Brain microvascular endothelial cell (primary cell): ENCODE measurements around the gene PLK2.

Experiments used
- DNase-seq: peaks from one replicate; pipeline ENCODE4 v3.0.0-alpha.2; 2020
- H3K27ac ChIP-seq: fragments of 250-450 bp; sonication (Bioruptor Pico); 2 replicates; pipeline ENCODE4 v1.5.1; 2020; ENCODE audit warnings: mild to moderate bottlenecking, moderate library complexity
- H3K27me3 ChIP-seq: fragments of 250-450 bp; sonication (Bioruptor Pico); replicated peaks from 2 replicates; pipeline ENCODE4 v1.5.1; 2020; ENCODE audit warnings: mild to moderate bottlenecking
- H3K36me3 ChIP-seq: fragments of 250-450 bp; sonication (Bioruptor Pico); replicated peaks from 2 replicates; pipeline ENCODE4 v1.5.1; 2020; ENCODE audit warnings: mild to moderate bottlenecking
- H3K4me3 ChIP-seq: 2 replicates; pipeline ENCODE4 v1.5.1; 2011; ENCODE audit warnings: low read depth, mild to moderate bottlenecking, control low read depth, low read length, moderate library complexity
- in situ Hi-C: cut with HindIII; loops from 2 replicates; pipeline ENCODE4 v1.10.0; 2017; ENCODE audit warnings: low sequenced_read_pairs, low pct_ligation_motif_present
- TF ChIP-seq, protein P1 (sequence below): IDR thresholded peaks from 2 replicates; pipeline ENCODE4 v1.5.1; 2011; ENCODE audit warnings: low read depth, mild to moderate bottlenecking, moderate library complexity, low read length, control low read depth, inconsistent platforms; ENCODE audit errors: missing control alignments

PLK2 gene

DNA sequence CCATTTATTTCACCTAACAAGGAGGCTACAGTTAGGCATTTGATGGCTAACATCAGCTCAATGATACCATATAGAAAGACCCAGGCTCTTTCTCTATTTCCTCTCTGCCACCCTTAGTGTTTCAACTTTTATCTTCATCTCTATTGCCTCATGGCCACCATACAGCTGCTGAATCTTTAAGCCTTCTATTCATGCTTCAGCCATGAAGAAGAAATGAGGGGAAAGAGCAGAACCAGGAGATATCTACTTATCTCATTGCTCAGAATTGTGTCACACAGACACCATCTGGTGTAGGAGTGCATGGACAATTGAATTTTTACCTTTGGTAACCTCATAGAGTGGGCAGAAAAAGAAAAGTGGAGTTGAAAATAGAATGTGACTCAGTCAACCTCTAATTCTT, 38.0 kb upstream of the PLK2 start:
- in situ Hi-C loops = no loop called here

DNA sequence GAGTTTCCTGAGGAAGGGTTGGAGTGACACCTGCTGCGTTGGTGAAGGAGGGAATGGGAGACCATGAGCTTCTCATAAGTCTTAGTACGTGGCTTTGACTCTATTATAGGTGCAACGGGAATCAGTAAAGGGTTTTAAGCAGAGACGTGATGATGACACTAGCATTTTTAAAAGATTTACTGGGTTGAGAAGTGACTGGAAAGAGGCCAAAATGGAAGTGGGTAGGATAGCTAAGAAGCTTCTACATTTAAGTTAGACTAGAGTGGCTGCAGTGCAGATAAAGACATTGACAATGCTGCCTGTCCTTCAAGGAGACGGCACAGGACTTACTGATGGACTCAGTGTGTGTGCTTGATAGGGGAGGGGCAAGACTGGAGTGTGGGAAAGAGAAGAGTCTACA, 37.5 kb upstream of the PLK2 start:
- in situ Hi-C loops = no loop called here
- Histone ChIP-seq H3K27me3 (no peaks in the 10 kb centered on the region), H3K27ac (no peak overlapping the region), H3K36me3 (no peaks in the 10 kb centered on the region), H3K4me3 (no peak overlapping the region)
- TF ChIP-seq, protein P1, sequence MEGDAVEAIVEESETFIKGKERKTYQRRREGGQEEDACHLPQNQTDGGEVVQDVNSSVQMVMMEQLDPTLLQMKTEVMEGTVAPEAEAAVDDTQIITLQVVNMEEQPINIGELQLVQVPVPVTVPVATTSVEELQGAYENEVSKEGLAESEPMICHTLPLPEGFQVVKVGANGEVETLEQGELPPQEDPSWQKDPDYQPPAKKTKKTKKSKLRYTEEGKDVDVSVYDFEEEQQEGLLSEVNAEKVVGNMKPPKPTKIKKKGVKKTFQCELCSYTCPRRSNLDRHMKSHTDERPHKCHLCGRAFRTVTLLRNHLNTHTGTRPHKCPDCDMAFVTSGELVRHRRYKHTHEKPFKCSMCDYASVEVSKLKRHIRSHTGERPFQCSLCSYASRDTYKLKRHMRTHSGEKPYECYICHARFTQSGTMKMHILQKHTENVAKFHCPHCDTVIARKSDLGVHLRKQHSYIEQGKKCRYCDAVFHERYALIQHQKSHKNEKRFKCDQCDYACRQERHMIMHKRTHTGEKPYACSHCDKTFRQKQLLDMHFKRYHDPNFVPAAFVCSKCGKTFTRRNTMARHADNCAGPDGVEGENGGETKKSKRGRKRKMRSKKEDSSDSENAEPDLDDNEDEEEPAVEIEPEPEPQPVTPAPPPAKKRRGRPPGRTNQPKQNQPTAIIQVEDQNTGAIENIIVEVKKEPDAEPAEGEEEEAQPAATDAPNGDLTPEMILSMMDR = no peak
- no peak for DNase-seq

More for the DNA sequence above, 38.0 kb upstream of the PLK2 start:
- Histone ChIP-seq H3K27ac (no peak overlapping the region), H3K27me3 (no peaks in the 10 kb centered on the region), H3K36me3 (no peaks in the 10 kb centered on the region), H3K4me3 (no peak overlapping the region)
- no peak for DNase-seq
- TF ChIP-seq, protein P1 = no peak

DNA sequence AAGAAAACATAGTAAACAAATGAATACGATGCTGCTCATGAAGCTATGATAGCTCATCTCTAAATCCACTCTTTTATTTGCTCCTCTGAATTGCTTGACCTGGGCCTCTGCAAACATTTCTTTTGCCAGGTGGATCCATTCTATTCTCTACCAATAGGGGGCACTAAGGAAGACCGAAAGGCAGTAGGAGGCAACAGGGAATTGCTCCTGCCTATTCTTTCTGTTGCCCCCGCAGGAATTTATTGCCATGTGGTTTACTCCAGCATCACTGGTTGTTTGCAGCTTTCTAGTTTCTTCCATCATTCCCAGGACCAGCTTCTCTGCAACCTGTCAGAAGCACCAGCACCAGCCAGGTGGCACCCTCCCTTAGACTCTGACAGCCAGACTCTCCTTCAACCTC, 36.6 kb upstream of the PLK2 start:
- Histone ChIP-seq H3K36me3 (no peaks in the 10 kb centered on the region), H3K4me3 (no peak overlapping the region), H3K27me3 (no peaks in the 10 kb centered on the region), H3K27ac (no peak overlapping the region)
- DNase-seq = no peak
- in situ Hi-C loops = no loop called here
- TF ChIP-seq, protein P1 = peak; percentile 46

DNA sequence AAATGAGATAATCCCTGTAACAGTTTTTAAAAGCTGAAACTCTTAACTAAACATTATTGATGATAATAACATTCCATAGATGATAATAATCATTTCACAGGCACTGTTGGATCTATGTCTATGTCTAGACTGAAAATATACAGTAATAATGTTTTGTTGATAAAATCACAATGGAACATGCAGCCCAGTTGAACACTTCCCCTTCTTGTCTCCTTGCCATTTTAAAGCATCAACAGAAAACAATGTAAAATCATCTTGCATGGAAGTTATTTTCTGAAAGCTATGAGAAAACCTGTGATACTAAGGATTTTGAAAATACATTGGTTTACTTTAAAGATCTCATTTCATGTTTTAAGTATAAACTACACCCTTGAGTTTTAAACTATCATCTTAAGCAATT, 33.3 kb upstream of the PLK2 start:
- TF ChIP-seq, protein P1 = no peak
- H3K4me3 ChIP-seq = no peak overlapping the region
- in situ Hi-C loops = no loop called here
- H3K36me3 ChIP-seq = no peaks in the 10 kb centered on the region
- H3K27me3 ChIP-seq = peaks cover 3% of the 10 kb centered on the region
- no peak for DNase-seq
- H3K27ac ChIP-seq = no peak overlapping the region

DNA sequence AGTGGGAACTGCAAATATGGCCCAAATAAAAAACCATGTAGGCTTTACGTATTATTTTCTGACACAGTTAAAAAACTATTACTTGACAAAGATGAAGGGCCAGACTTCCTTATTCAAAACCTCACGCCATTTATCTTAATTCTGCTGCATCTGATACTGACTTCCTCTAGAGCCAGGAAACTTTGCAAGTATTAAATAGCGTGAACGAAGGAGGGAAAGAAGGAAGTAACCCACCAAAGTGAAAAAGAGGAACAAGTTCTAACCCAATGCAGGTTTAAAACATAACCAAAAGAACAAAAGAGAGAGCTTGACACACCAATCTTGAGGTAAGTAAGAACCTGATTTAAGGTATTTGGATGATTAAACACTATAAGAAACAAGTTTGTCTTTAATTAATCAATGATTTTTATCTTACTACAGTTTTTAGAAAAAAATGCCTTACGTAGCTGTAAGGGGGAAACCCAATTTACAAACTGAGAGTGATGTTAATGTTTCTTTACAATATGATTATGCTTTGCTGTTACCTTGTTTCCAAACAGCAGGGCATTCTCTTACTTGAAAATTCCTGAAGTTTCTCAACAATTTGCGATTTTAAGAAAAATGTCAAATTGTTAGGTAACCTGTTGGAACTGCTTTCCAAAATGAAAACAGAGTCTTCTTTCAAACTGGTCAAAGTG, 31.5 kb upstream of the PLK2 start, which contains the start of gene GAPT:
Gene GAPT, plus strand, starts transcription at position 220 of the 677 bp plus-strand sequence. CDS start 3,102 bp downstream, outside the sequence.
- no peak for DNase-seq
- H3K4me3 ChIP-seq = no peak within 1 kb of the TSS
- no peaks in the 10 kb centered on the region for H3K36me3 ChIP-seq
- in situ Hi-C loops = no loop called here
- TF ChIP-seq, protein P1 = no peak
- no peak within 1 kb of the TSS for H3K27ac ChIP-seq
- H3K27me3 ChIP-seq = peaks cover 3% of the 10 kb centered on the region

DNA sequence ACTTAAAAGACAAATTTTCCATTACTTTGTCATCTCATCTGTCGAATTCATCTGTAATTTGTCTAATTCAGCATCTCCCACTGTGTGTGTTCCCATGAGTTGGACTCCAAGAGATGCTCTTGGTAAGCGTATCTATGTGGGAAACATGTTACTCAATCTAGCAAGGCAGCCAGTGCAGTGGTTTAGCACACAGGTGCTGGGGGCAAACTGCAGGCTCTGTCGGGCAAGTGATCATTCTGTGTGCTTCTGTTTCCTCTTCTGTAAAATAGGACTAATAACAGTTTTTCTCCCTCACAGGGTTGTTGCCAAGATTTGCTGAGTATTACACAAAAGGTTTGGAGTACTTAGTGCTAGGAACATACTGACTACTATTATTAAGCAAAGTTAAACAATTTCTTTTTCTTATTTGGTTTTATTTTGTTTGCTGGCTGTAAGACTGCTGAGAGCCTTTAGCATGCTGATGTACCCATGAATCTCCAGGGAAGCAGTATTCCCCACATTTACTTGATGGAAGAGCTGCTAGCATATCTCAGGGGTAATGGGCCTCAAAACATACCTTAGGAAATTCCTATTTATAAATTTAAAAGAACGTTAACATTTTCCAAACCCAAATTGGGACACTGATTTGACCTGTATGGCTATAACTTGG, 30.6 kb upstream of the PLK2 start:
- H3K27me3 ChIP-seq = peaks cover 3% of the 10 kb centered on the region
- TF ChIP-seq, protein P1 = no peak
- H3K36me3 ChIP-seq = no peaks in the 10 kb centered on the region
- in situ Hi-C loops = no loop called here
- H3K4me3 ChIP-seq = no peak overlapping the region
- no peak overlapping the region for H3K27ac ChIP-seq
- no peak for DNase-seq
